NCI-H82 (cell line): ENCODE measurements around the gene EVX1.

Experiments
- DNase-seq: peaks from one replicate; lab custom pipeline; 2025; lab: John Stamatoyannopoulos, UW

The EVX1 gene

GRCh38 chr7:27205325-27206280, 37.0 kb upstream of the EVX1 start:
- no peak for DNase-seq

- no peak for DNase-seq
These were observed 35.1 kb upstream of the EVX1 start for GRCh38 chr7:27207348-27207985.

GRCh38 chr7:27208998-27209397, 33.6 kb upstream of the EVX1 start:
- DNase-seq: no peak

- peak; percentile 57 for DNase-seq
These were observed 32.6 kb upstream of the EVX1 start for GRCh38 chr7:27209933-27210440.

GRCh38 chr7:27210441-27211083, 32.0 kb upstream of the EVX1 start:
- DNase-seq: peak; percentile 60

- DNase-seq: no peak
These were observed 31.5 kb upstream of the EVX1 start for GRCh38 chr7:27211084-27211446.

GRCh38 chr7:27211764-27212204, 30.8 kb upstream of the EVX1 start:
- no peak for DNase-seq

GRCh38 chr7:27212497-27213432, 29.8 kb upstream of the EVX1 start:
- no peak for DNase-seq

- DNase-seq: no peak
These were observed 29.0 kb upstream of the EVX1 start for GRCh38 chr7:27213433-27214238.

GRCh38 chr7:27214239-27214950, 28.2 kb upstream of the EVX1 start:
- DNase-seq: no peak

GRCh38 chr7:27215356-27215755, 27.2 kb upstream of the EVX1 start:
- peak; percentile 68 for DNase-seq

- DNase-seq: no peak
These were observed 24.7 kb upstream of the EVX1 start for GRCh38 chr7:27217951-27218350.

GRCh38 chr7:27219821-27220220, 22.8 kb upstream of the EVX1 start:
- DNase-seq: no peak

GRCh38 chr7:27220440-27220955, 22.1 kb upstream of the EVX1 start:
- no peak for DNase-seq

GRCh38 chr7:27221201-27221797, 21.3 kb upstream of the EVX1 start:
- DNase-seq: no peak

- DNase-seq: no peak
These were observed 18.5 kb upstream of the EVX1 start for GRCh38 chr7:27223941-27224575.

- DNase-seq: peak; percentile 70
These were observed 17.3 kb upstream of the EVX1 start for GRCh38 chr7:27224983-27225934.

- DNase-seq: no peak
These were observed 13.2 kb upstream of the EVX1 start for GRCh38 chr7:27229448-27229847.
